NCI-H69 (cell line): ENCODE measurements around the gene PTPN14.

ENCODE experiments used
- DNase-seq: peaks from one replicate; lab custom pipeline; 2025; lab: John Stamatoyannopoulos, UW

The PTPN14 gene

DNA sequence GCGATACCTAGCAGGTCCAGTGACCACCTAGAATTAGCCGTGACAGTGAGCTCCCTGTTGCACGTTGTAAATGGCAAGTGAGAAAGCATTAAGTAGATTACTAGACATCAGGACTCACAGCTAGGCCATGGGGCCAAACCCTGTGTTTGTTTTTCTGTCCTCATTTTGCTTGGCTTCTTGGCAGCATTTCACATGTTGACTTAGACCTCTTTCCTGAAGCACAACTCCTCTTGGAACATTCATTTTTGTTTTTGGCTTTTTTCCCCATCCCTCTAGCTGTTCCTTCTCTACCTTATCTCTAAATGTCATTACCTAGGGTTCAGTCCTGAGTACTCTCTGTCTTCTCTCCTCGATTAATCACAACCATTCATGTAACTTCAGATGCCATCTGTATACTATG is 16.9 kb upstream of the PTPN14 start:
- DNase-seq: peak; percentile 6

DNA sequence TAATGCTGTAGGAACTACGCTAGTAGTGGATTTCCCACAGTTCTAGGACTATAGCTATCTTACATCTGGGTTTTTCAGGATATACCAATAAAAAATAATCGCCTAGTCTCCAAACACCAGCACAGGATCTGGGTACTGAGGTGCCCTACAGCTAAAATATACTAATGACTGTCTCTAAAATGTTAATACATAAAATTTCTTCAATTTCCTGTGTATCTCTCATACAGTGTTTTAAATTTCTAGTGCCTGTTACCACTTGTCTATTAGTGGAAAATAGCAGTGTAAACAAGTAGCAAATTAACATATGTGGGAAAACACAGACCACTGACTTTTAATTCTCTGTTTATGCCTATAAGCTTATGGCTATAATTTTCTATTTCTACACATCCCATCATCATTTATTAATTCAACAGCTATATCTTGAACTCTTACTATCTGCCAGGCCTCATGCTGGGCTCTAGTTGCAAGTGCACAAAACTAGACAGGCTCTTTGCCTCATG is 16.1 kb upstream of the PTPN14 start:
- no peak for DNase-seq

DNA sequence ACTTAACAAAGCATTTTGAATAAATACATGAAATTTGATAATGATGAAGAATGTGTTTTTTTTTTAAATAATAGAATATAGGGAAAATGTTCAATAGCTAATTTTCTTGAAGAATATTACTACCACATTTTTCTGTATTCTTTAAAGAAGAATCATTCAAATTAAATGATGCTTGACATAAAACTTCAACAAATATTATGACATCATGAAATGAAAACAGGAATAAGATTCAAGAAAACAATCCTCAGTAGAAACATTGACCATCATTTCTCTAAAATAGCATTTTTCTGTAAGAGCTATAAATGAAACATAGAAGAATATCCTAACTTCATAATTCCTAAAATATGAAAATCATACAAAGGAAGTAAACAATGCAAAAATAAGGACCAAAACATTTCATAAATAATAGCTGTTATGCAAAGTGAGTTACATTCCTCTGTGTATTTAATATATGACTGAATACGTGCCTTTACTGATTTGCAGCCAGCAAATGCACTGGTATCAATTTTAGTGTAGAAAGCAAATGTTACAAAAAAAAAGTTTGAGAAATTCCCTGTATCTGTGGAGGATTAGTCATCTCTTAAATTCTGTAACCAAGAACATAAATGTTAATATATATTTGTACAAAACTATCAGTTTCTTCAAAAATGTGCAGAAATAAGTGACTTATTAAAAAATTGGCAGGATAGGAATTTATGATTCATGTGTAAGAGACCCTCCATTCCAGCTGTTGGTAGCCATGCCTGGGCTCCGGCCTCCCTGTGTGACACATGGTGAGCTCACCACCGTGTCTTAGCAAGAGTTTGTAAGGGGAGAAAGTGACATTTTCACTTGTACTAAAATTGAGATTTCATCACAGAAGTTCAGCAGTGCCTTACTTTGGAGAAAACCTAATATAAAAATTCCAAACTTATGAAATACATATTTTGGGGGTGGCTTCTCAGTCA is 15.0 kb upstream of the PTPN14 start:
- DNase-seq: no peak

DNA sequence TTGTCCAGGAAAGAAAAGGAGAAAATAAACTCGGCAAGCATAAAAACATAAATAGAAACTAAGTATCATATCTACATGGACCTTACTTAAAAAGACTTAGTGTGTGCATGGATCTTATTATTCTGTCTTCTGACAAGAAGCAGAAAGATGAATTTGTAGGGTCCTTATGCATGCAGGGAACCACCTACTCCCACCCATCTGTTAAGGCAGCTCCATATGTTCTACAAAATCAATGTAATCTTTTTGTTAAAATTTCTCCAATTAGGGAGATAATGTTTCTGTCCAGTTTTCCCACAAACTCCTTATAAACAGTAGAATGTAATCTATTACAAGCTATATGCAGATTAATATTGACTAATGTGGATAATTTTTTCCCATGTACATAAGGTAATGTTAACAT is 13.9 kb upstream of the PTPN14 start:
- DNase-seq: no peak

DNA sequence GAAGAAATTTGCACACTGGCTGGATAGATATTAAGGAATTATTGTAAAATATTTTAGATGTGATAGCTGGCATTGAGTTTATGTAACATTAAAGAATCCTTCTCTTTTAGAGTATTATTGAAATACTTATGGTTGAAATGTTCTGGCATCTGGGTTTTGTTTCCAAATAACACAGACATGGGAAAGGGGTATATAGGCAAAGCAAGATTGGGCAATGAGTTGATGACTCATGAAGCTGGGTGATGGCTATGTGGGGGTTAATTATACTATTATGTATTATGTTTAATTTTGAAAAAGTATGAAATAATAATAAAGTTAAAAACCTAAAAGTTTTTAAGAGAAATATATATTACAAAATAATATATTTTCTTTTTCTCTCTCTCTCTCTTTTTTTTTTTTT is 12.5 kb upstream of the PTPN14 start:
- DNase-seq: no peak

DNA sequence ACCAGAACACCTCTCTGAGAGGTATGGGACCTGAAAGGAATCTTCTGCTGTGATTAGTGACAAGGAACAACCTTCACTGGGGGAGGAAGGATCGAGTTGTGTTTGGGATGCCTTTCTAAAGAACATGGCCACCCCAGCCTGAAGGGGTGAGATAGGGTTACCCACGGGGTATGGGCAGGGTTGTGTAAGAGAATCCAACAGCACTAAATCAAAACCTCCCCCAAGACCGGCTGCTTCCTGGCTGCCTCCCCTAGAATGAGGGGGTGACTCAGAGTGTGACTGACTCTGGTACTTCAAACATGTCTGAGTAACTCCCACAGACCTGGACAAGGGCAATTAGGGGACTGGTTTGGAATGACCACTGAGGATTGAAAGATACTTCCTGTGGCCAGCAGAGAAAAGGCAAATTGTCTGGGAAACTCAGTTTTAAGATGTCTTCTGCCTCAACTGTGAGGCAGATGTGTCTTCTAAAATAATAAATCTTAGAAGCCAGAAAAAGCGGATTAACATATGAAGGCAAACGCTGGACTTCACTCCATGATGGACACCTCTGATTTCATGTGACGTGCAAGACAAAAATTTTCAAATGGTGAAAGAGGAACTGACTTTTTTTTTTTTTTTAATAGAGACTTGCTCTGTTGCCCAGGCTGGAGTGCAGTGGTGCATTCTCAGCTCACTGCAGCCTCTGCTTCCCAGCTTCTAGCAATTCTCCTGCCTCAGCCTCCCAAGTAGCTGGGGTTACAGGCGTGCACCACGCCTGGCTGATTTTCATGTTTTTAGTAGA is 6.7 kb upstream of the PTPN14 start:
- no peak for DNase-seq

DNA sequence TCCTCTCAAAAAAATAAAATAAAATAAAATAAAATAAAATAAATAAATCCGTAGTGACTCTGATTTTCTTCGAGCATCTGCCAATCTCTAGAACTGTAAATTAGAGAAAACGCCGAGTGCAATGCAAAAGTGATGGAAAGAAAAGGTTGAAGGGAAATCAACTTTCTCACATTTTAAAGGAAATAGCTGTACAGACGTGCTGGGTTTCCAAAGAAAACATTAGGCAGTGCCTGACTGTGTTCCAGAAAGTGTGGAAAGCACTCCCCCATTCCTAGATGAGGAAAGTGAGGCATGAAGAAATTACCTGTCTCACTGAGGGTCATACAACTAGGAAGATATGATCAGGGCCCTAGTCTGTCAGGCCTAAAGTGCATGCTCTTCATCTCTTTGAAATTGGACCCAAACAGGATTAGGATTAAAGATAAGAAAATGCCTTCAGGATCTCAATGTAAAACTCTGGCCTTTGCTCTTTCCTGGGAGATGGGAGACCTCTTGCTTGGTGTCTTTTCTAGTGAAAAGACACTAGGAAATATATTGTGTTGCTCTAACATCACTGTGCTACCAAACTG is 1.8 kb upstream of the PTPN14 start:
- no peak for DNase-seq

DNA sequence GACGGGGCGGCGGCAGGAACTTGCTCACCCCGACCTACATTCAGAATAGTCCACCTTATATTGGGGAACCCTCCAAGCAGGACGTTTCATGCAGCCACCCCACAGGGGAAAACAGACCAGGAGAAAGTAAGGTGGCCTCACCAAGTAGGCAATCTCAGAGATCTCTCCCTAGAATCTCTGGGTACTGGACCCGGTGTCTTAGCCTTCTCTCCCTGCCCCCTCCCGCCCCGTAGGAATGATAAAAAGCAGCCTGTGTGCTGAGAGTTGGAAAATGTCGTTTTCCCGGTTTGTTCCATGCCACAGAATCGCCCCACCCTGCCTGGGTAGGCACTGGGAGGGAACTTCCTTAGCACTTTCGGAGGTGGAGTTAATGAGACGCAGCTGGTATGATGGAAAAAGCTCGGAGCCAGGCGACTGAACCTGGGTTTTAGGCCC is 789 bp upstream of the PTPN14 start:
- DNase-seq: peak; percentile 42

DNA sequence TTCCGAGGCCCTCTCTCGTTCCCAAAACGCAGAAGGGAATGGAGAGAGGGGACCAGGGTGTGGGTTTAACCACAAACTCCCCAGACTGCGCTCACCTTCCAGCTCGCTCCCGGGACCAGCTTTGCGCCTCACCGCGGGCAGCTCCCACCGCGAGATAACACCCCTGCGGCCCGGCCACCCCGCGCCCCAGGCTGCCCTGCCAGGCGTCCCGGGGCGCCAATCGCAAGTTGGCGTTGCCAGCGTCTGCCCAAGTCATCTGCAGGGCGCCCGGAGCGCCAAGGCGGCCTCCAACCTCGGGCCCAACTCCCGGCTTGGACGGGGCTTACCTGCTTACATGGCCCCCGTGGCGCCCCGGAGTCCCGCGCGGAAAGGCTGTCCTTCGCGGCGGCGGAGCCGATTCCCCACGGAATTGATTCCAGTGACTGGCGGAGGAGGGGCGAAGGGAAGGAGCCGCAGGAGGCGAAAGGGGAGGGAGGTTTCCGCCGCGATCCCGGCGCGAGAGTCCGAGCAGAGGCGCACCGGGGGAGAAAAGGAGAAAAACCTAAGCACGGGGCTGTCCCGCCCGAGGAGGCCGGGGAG is 456 bp downstream of the PTPN14 start:
- DNase-seq: peak; percentile 64

DNA sequence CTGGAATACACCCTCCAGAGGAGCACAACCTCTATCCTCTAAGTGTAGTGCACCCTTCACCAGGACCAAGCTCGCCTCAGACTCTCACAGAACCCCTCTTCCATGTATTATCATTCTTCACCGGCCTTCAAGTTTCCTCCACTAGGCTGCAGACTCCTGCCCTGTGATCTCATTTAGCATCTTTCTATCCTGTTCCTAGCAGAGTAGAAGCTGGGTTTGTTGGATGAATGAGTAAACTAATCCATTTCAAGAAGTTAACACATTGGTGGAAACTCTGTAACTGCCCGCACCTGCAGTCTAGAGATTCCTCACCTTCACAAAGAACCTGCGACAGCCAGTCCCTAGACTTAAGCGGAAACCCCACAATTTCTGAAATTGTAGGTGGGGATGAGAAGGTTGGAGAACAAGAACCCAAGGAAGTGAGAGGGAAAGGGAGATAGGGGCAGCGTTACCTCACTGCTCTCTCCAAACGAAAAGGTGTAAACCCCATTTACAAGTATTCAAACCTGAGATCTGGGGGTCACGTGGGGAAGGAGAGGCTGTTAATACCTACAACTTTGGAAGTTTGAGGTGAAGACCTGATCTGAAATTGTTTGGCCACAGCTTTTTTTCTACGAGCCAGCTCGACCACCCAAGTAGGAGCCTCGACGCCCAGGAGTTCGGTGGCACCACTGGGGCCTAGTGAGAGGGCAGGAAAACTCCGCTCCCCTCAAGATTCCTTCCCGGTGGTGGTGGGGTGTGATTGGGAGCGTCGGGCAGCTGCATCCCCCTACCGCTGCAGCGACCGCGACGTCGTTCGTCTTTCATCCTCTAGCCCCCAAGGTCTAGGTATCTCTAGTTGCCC is 1.2 kb downstream of the PTPN14 start:
- DNase-seq: no peak

DNA sequence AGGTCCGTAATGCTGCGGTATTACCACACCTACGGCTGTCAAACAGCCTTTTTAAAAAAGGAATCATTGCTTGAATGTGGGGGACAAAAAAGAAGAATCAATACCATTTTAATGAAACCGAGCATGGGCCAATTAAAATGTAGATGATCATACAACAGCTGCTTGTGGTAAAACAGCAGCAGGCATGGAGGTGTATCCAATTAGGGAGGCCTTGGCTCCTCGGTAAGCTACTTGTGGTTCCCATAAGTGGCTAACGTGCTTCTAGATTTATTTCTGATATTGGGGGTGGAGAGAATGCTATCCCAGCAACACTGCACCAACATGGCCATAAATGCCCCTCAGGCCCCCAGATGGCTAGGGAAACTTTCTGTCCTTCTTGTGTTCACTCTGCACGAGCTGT is 1.8 kb downstream of the PTPN14 start:
- DNase-seq: no peak

DNA sequence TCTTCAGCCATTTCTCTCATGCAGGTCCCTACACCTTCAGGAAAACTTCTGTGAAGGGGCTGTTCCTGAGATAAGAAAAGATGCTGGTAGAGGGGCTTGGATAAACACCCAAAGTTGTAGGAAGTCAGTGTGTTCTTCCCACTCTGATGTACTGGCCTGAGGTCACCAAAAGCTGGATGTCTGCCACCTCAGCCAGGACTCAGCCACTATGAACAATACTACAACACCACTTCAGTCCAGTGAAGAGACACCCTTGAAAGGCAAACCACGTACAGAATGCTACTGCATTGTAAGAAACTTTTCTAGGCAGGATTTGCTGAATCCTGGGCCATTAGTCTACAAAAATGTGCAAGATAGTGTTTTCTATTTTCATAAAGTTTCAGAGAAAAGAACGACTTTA is 2.4 kb downstream of the PTPN14 start:
- no peak for DNase-seq

DNA sequence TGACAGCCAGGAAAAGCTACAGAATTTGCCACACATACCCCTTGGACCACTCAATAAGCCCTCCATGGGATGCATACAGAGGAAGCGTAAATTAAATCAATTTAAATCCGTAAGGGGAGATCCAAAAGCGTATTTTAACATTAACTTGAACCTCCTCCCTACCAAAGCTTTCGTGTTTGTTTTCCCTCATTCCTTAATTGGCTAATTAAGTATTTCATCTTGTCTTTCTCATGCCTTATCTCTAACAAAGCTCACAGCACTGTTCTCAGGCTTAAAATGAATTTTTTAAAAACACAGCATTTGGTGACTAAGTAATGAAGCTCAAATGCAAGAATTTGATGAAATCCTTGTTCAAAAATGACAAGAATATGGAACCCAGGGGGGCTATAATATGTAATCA is 3.1 kb downstream of the PTPN14 start:
- DNase-seq: no peak

DNA sequence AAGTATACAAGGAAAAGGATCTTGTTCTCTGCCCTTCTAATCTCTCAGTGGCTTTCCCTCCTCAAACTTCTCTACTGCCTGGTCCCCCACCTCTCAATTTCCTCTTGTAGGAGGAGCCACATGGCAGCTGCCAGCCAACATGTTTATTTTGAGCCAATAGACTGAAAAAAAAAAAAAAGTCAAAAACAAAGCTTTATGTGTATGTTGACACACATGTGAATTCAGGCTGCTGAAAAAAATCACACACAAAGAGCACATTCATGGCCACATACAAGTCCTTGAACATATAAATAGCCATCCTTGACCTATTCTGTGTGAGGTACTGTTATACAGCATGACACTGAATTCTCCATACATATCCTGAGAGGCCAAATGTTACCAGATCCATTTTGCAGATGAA is 3.7 kb downstream of the PTPN14 start:
- no peak for DNase-seq

DNA sequence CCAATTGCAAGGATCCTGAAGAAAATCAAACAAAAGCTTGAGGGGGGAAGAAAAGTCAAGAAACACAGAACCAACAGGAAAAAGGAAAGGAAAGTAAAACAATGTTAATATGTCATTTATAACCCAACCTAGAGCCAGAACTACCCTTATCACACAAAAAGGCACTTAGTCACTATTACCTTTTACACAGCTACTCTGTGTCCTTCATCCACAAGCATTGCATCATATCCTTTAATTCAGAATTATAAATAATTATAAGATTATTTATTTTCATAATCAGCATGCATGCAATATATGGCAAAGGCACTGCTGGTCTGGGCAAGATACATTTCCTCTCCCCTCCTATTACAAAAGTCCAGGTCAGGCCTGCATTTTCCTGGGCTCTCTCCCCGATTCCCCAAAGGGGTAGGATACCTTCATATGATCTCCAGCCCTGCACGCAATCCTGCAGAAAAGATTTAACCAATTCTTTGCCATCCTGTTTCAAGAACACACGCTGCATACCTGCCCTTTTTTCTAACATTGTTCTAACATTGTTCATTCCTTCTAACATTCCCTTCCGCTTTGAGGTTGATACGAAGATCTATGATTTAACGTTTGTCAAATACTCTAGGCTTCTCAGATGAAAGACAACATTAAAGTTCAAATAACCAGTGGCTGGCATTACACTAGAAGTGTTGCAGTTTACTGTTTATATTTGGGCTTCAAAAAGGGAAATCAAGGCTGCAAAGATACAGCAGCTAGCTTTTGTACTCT is 4.3 kb downstream of the PTPN14 start:
- DNase-seq: no peak

DNA sequence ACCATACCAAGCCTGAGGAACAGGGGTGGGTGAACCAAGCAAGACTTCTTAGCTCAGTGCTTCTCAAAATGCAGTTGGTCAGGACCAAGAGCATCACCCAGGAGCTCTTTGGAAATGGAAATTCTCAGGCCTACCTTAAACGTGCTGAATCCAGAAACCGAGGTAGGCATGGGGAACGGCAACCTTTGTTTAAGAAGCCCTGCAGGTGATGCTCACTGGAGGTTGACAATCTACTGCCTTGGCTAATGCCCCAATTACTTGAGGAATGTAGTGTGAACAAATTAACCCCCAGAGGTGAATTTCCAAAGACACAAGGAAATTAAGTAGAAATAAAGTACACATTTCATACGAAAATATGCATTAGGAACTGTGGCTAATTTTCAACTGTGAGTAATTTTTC is 5.3 kb downstream of the PTPN14 start:
- no peak for DNase-seq

DNA sequence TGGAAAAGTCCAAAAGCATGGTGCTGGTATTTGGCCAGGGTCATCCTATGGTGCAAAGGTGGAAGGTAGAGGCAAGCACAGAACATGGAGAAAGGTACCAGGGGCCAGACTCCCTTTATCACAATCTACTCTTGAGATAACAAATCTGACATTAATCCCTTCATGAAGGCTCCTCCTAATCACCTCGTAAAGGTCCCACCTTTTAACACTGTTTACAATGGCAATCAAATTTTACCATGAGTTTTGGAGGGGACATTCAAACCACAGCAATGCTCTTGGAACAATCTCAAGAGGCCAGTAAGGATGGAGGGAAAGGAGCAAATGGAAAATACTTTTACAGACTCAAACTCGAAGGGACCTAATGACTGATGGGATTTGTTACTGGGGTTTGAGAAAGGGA is 6.1 kb downstream of the PTPN14 start:
- DNase-seq: no peak

DNA sequence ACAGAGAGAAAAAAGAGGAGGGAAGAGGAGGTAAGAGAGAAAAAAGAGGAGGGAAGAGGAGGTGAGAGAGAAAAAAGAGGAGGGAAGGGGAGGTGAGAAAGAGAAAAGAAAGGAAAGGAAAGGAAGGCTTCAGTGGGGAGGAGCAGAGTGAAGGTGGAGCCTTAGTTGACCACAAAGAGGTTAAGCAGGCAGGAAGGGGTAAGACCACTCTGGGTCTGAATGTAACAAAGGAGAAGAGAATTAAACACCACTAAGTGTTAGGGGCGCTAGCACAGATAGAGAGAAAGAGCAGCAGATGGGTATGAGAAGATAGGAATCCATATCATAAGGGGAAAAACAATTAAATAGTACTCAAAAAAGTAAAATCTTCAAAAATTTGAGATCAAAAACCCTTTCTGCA is 6.6 kb downstream of the PTPN14 start:
- DNase-seq: no peak

DNA sequence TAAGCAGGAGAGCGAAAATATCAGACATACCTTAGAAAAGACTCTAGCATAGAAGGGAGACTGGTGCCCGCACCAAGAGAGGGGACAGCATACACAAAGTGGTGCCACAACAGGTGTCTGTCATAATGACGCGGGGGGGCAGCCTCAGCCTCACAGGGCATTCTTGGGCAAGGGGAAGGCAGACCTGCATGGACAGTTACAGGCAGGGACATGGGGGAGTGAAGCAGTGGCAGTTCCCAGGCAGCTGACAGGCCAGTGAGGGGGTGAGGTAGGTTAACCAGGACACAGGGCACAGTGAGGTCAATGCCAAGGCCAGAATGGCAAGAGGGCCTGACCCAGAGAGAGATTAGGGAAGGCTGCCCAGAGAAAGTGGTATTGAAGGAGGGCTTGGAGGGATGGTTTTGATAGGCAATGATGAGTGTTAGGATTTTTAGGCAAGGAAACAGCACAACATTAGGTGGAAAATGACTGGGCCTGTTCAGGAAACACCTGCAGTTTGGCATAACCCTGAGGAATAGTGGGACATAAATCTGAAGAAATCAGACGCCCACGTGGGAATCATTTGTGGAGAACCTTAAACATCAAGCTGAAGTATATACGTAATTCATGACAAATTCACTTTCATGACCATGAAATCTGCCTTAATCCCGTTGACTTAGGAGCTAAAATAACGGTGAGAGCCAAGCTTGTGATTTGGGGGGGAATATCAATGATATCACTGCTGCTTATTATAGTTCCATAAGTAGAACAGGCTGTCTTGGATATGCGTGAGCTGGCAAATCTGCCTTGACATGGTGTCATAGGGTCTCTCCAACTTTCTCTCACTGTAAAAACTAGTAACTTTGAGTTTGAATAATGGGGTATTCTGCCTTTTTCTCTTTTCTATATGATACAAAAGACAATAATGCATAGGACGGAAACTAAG is 8.9 kb downstream of the PTPN14 start:
- no peak for DNase-seq

DNA sequence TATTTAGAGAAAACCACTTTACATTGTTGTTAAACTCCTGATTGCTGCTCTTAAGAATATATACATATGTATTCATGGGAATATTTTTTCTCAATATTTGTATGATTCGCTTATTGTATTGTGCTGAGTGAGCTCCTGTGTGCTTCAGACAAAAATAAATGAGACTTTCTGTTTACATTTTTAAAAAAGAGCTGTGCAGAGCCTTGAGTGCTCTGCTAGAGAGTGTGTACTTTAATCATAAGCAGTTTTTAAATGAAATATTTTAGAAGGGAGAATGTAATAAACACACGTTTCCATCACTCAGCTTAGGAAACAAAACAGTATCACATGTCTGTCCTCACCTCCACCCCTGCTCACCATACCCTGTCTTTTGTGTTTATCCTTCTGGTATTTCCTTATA is 9.7 kb downstream of the PTPN14 start:
- DNase-seq: no peak
